Measurements from ENCODE around the gene DUSP2.

Gene DUSP2

DNA sequence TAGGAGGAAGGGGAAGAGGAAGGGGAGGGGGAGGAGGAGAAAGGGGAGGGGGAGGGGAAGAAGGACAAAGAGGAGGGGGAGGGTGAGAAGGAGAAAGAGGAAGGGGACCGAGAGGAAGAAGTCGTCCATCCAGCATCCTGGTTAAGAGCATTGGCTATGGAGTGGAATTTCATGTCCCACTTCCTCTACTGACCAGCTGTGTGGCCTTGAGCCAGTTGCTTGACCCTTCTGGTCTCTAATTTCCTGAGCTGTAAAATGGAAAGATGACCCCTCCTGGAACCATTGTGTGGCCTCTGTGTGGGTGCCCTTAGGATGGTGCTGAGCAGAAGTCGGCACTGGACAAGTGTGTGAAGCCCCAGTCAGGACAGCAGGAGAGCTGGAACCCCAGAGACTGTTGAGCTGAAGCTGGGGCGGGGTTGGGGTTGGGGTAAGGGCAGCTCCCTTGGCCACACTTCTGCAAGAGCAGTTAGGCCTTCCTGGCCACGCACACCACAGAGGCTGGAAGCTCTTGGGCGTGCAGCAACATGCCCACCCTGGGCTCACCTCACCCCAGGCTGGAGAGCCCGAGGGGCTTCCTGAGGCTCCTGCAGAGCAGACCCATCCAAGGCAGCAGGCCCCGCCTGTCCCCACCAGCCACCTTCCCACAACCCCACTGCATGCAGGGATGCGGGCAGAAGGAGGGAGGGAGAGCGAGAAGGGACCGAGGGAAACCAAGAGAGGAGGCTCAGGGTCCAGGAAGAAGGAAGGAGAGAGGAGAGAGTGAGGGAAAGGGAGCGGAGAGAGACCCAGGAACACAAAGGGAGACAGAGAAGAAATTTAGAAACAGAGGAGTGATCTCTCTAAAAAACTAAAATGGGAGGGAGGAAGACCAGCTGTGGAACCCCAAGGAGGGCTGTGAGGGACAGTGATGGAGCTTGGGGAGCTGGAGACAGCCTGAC lies 45.1 kb downstream of the DUSP2 start:
- no peak for DNase-seq

DNA sequence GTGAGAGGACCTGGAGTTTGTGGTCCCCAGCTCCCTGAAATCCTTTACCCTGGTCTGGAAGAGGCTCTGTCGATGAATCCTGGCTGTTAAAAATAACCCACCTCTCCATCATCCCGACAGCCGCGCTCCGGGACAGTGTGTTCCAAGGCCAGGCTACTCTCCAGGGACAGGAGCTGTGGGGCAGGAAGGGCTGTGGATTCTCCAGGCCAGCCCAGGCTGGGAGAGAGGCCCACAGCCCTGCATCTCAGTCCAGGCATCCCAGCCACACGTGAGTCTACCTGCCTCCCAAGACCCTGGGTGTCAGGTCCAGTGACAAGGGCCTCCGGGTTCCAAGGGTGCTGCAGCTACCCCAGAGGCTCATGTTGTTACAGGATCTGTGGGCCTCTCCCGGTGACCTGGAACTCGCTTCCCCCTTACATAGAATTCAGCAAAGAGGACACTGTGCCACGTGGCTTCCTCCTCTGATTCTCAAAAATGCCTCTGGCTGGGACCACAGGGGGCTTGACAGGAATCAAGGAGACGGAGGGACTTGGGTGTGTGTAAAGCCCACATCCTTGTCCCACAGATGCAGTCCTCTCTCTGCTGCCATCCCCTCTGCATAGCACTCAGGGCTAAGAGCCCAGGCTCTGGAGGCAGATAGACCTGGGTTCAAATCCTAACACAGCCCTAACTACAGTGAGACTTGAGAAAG lies 46.2 kb downstream of the DUSP2 start:
- DNase-seq, result no peak

DNA sequence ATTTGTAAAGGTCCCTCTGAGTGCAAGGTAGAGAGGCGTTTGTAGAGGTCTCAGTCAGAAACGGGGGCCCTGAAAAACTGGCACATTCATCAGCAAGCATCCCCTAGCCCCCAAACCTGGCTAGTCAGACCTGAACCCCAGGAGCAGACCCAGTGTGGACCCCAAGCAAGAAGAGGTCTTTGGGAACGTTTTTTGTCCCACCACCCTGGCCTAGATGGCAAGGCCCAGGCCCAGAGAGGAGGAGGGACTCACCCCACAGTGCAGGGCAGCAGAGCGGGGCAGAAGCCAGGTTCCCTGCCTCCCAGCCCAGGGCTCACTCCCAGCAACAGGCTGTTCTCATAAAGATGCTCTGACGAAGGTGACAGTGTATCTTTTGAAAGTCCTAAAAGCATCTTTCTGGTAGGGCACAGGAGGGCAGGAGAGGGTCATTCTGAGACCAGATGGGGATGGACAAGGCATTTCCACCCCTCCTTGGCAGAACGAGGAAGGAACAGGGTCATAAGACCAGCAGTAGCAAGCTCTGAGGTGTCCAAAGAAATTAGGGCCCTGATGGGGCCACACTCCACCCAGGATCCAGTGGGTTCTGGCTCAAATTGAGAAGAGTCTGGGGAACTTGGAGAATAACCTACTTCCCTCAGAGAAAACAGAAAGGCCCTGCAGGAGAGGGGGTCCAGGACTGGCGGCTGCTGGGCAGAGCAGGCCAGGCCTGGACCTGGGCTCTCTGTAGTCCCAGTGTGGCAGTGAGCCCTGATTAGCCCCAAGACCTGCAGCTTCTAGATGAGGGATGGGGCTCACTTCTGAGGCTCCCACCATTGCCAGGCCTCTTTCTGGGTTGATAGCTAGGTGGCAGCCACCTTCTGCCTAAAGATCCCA lies 47.1 kb downstream of the DUSP2 start:
- no peak for DNase-seq

DNA sequence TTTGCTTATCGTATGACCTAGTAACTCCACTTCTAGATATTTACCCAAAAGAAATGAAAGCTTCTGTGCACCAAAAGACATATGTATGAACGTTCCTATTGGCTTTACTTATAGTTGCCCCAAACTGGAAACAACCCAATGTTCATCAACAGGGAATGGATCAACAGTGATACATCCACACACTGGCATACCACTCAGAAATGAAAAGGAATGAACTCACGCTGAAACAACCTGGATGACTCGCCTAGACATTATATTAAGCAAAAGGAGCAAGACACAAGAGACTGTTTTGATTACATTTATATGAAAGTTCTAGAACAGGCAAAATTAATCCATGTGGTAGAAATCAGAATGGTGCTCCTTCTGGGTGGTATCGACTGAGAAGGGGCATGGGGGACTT lies 47.8 kb downstream of the DUSP2 start:
- no peak for DNase-seq

DNA sequence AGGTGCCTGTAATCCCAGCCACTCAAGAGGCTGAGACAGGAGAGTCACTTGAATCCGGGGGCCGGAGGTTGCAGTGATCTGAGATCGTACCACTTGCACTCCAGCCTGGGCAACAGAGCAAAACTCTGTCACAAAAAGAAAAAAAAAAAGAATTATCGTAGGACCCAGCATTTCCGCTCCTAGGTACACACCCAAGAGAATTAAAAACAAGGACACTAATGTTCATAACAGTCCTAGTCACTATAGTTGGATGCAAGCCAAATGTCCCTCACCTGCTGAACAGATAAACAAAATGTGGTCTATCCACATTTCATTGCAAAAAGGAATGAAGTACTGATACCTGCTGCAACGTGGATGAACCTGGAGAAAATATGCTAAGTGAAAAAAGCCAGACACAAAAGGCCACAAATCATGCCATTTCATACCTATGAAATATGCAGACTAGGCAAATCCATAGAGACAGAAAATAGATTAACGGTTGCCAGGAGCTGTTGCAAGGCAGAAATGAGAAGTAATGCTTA lies 50.1 kb downstream of the DUSP2 start:
- DNase-seq, result no peak

DNA sequence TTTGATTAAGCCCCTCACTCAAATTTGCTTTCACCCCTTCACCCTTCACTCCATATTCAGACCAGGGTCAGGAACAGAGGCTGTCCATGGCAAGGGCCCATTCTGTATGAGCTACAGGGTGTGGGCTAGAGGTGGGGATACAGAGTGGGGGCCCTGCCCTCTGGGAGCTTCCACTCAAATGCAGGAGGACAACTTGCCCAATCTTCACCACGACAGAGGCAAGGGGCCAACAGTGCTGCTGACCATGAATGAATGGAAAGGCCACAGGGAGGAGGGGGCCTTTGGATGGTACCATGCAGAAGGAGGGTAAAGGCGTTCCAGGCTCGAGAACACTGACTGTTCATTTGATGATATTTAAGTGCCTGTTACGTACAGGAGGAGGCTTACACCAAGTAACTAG lies 51.7 kb downstream of the DUSP2 start:
- DNase-seq, result no peak

Data from activated CD4-positive, alpha-beta T cell treated with anti-CD3 and anti-CD28 coated beads for 4 hours (primary cell).